SKM-1 (cell line): ENCODE results near the gene NAALADL2.

Experiments
- DNase-seq: peaks from one replicate; lab custom pipeline; 2025; ENCODE audit not compliant: unreplicated experiment; lab: John Stamatoyannopoulos, UW

Gene NAALADL2

DNA sequence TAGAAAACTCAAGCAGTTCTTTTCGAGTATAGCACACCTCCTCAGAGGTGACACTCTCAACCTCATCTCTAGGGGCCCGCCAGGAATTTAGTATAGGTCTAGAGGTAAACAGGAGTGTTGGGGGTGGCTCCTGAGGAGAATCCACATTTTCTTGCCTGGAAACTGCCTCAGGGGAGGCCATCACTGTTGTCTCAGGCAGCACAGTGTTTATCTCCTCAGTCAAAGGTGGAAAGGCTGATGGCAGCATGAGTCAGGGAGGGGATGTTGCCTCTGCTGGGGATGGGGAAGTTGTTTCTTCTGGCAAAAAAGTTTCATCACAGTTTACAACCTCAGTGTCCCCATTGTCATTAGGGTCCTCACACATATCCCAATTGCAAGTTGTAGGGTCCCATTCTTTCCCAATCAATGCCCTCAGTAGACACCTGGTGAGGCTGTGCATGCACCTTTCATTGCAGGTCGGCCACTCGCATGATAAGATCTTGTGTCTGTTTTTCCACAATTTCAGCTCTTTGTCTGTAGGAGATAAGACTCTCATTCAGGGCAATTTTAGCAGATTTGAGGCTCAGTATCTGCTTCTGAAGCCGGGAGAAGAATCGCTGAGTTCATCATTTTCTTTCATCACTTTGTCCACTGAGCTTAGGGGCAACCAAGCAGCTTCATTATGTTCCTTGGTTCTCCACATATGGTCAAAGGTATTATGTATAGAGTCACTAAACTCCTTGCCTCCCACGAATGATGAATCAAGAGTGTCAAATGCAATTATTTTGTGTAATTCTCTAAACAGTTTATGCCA, 25.8 kb downstream of the NAALADL2 start:
- DNase-seq, result no peak

DNA sequence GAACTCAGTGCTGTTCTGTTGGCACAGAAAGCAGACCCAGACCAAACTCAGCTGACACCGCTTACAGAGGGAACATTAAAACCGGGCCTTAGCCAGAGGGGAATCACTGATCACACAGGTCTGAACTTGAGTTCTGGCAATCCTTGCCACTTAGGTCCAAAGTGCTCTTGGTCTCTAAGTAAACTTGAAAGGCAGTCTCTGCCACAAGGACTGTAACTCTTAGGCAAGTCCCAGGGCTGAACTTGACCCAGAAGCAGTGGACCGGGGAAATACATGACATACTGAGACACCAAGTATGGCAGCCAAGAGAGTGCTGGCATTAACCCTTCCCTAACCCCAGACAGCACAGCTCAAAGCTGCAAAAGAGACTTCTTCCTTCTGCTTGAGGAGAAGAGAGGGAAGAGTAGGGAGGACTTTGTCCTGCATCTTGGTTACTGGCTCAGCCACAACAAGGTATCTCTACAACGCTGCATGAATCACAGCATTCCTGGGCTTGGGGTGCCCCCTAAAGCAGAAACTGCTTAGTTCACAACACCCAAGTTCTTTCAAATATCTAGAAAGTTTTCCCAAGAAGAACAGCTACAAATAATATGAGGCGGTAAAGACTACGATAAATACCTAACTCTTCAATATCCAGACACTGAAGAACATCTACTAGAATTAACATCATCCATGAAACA, 32.5 kb downstream of the NAALADL2 start:
- DNase-seq, result no peak

GRCh38 chr3:174907027-174907426, 47.9 kb downstream of the NAALADL2 start:
- DNase-seq, result no peak

- DNase-seq, result no peak
Observed at GRCh38 chr3:174907628-174908407, 48.7 kb downstream of the NAALADL2 start.

GRCh38 chr3:174931473-174932353, 72.6 kb downstream of the NAALADL2 start:
- DNase-seq, result no peak

DNA sequence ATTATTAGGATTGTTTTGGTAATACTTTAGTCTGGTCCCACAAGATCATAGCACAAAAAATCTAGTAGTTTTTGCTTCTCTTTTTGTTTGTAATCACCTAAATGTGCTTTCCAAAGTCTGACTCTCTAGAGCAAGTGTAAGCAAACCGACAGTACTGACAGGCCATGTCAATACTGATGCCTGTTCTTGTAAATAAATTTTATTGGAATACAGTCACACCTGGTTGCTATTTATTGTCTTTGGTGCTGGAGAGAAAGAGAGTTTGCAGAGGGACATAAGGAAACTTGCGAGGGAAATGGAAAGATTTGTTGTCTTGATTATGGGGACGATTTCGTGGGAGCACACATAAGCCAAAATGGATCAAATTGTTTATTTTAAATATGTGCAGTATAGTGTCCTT, 77.5 kb downstream of the NAALADL2 start:
- no peak for DNase-seq

DNA sequence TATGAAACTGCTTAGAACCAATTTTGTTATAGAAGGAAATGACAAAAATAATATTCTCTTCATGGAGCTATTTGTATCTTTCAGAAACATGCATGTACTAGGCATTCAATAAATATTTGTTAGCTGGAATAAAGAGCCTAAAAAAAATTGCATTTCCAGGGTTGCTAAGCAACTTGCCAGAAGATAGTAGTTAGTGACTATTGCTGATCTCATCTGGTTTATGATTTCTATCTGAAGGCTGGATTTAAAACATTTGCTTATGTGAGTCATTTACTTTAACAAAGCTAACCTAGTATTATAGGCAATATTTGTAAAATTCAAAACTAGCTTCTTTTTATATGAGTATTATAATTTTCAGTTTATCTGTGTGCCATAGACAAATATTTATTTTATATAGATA, 78.3 kb downstream of the NAALADL2 start:
- DNase-seq, result no peak

DNA sequence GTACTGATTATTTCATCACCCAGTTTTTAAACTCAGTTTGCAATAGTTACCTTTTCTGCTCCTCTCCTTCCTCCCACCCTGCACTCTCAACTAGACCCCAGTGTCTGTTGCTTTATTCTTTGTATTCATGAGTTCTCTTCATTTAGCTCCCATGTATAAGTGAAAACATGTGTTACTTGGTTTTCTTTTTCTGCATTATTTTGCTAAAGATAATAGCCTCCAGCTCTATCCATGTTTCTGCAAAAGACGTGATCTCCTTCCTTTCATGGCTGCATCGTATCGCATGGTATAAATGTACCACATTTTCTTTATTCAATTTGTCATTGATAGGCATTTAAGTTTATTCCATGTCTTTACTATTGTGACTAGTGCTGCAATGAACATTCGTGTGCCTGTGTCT, 79.0 kb downstream of the NAALADL2 start:
- DNase-seq, result no peak

- DNase-seq, result no peak
Observed at GRCh38 chr3:174940151-174940550, 81.0 kb downstream of the NAALADL2 start.

DNA sequence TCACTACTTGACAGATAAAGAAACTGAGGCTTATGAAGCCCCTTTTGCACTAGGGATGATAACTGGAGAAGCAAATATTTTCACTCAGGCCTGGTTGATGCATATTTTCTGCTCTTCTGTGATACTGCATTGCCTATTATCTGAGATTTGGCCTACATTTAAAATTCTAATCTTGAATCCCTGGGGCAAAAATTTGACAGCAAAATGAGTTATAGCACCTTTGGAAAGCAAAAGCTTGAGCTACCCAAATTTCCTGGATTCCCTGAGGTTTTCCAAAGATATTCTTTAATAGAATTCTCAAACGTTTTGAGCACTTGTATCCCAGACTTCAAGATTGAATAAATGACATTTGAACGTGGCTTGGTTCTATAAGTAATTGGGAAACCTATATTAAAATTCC, 86.1 kb downstream of the NAALADL2 start:
- no peak for DNase-seq

DNA sequence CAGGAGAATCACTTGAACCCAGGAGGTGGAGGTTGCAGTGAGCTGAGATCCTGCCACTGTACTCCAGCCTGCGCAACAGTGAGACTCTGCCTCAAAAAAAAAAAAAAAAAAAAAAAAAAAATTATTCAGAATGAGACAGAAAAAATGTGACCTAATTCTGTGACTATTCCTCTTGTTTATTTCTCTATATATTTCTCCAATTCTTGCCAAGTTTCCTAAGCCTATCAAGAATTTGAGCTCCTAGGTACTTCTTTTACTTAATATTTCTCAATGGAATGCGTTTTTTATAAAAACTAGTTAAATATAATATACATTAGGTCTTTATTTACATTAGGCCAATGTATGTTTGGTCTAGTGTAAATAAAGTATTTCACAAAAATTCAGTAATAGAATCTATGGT, 86.8 kb downstream of the NAALADL2 start:
- no peak for DNase-seq

- DNase-seq, result no peak
Observed at GRCh38 chr3:174949523-174949922, 90.4 kb downstream of the NAALADL2 start.

DNA sequence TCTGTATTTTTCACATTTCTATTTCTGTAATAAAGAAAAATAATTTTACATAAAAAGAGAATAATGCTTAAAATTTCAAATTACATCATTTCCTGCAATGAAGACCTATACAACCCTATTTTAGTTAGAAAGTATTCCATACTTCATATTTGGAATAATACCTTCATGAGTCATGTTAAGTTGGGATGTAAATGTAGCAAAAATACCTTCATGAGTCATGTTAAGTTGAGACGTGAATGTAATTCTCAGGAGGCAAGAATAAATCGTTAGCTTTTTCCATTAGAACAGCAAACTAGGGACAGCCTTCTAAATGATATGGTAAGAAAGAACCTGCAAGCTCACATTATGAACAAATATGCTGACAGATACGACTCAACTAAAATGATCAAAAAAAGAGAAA, 91.9 kb downstream of the NAALADL2 start:
- no peak for DNase-seq

- no peak for DNase-seq
Observed at GRCh38 chr3:174951498-174952005, 92.4 kb downstream of the NAALADL2 start.

DNA sequence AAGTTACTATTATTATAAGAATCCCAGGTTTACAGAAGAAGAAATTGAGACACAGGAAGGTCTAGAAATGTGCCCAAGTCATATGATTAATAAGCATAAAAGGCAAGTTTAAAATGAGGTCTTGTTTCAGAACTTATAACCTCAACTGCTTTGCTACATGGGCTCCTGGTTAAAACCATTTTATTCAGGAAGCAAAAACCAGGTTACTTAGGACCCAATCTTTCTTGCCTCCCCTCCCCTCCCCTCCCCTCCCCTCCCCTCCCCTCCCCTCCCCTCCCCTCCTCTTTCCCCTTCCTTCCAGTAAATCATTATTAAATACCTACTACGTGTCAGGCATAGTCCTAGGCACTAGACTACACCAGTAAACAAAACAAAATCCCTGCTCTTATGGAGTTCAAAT, 93.9 kb downstream of the NAALADL2 start:
- no peak for DNase-seq

- DNase-seq, result no peak
Observed at GRCh38 chr3:174955513-174956016, 96.4 kb downstream of the NAALADL2 start.

- DNase-seq, result no peak
Observed at GRCh38 chr3:174957081-174957480, 97.9 kb downstream of the NAALADL2 start.

GRCh38 chr3:174957551-174958001, 98.4 kb downstream of the NAALADL2 start:
- no peak for DNase-seq

- DNase-seq, result no peak
Observed at GRCh38 chr3:174958671-174959328, 99.7 kb downstream of the NAALADL2 start.

GRCh38 chr3:174959556-174960065, 100.5 kb downstream of the NAALADL2 start:
- DNase-seq, result no peak
